NCI-H2107 treated with DMSO at 0.1 percent for 48 hours (cell line): ENCODE data around the gene RALGAPA2.

Experiments used
- DNase-seq: peaks from one replicate; lab custom pipeline; 2025; ENCODE audit not compliant: unreplicated experiment; lab: John Stamatoyannopoulos, UW

RALGAPA2 gene

GRCh38 chr20:20499439-20499838 is 213.0 kb downstream of the RALGAPA2 start:
- no peak for DNase-seq

- DNase-seq: no peak
Measured at GRCh38 chr20:20498076-20498861, 214.2 kb downstream of the RALGAPA2 start.

DNA sequence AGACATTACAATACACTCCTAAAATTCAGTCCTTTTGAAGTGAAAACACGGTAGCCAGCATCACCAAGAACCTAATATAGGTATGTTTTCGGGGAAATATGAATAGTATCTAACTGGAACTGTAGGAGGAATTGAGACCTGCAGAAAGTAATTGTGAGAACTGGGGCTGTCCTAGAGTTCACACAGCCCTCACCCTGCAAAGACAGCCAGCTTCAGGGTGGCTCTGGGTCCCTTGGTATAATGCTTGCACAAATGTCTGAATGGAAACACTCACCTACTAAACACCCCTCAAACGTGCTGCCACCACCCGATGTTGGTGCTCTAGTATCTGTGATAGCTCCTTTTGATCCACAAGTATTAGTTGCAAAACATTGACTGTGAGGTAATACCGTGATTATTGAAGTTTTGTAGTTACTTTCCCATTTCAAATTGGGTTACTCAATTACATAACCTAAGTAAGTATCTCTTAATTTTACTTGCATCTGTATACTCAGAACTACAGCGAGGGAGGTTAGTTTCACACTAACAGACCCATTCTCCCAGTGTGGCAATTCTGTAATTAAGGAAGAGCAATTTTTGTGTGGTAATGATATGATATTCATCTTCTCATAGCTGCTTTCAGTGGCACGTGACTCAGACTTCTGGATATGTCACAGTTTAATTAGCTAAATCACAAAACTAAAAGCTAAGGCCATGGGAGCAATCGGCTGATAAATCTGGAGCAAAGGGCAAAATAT is 215.0 kb downstream of the RALGAPA2 start:
- no peak for DNase-seq

GRCh38 chr20:20495729-20496503 is 216.5 kb downstream of the RALGAPA2 start:
- DNase-seq: no peak

DNA sequence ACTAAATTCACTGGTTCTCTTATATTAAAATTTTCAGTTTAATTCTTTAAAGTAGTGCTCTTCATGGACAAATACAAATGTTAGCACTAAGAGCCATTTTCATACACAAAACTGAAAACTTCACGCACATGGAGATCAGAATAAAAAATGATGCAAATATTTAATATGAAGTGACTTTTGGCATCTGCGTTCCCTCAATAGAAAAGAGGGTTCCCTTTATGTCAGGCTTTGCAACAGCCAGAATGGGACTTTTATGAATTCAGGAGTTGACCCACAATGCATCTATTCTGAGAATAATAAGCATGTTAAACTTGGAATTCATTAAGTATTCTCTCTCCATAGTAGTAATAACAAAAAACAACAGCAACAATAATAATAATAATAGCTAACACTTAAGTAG is 218.7 kb downstream of the RALGAPA2 start:
- no peak for DNase-seq

DNA sequence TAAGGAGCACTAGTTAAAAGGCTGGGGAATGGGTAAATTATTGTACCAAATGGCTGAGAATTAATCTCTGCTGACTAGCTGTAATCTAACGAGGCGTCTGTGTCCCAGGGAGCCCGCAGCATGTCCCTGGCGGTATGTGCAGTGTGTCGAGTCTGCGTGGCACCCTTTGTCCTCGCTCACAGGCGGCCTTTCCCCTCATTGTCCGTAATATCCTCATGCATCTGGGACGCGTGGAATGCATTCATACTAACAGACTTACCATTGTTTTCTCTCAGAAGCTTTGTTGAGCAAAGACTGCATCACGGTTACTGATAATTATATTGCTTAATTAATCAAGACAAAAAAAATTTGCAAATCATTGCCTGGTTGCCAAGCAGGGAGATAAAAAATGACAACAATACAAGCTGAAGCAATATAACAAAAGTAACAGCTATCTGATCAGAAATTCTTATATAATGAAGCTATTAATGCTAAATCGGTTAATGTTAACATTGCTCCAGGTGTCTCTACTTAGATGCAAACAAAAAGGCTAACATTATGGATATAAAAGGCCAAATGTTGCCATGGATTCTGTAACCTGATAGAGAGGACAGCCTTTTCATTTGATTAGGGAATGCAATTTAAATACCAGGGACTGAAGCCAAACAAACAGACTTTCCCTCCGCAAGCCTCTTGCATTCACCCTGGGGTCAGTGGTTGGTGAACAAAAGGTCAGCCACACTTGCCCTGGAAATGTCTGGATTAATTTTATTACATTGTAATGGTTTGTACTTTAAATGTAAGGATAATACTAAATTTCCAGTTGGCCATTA is 219.7 kb downstream of the RALGAPA2 start:
- DNase-seq: peak; percentile 64

DNA sequence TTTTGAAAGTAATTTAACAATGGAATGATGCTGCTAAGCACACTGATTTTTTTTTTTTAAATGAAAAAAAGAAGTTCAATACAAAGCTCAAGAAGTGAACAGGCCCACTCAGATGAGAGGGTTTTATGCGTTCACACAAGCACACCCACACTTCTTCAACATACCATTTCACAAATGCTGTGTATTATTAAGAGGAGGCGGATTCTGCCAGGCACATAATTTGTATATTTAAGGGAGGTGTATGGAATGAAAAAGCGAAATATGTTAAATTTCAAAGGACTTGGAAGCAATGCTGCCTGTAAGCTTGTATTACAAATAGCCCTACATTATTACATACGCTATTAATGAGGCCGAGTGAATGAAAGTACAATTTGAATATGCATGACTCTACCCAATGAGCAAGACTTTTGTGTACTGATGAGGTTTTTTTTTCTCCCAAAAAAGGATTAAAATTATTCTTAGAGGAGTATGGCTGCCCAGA is 220.6 kb downstream of the RALGAPA2 start:
- no peak for DNase-seq

DNA sequence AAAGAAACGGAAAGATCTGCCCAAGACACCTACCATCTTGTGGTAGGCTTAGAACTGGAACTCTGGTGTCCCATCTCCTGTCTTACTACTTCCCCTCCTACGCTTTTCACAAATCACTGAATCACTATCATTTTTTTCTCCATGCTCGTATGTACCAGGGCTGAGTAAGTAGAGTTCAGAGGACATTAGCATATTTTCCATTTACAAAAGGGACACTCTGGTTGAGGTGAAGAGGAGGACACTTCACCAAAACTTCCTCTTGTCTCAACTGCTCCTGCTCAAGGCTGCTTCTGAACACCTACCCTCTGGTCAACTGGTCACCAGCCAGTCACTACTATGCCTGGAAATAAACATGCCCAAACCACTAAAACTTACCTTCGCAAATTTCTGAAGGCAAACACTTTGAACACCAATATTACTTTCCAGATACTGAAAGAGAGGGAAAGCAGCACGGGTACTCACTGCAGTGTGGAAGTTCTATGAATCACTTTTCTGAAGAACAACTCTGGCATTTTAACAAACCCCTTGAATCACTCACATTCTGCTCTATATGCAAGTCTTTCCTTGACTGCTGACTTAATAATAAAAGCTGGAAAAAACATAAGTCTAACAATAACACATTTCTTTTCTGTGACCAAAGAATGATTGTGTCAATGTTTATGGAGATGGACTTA is 221.2 kb downstream of the RALGAPA2 start:
- no peak for DNase-seq

GRCh38 chr20:20490673-20491072 is 221.8 kb downstream of the RALGAPA2 start:
- DNase-seq: no peak

DNA sequence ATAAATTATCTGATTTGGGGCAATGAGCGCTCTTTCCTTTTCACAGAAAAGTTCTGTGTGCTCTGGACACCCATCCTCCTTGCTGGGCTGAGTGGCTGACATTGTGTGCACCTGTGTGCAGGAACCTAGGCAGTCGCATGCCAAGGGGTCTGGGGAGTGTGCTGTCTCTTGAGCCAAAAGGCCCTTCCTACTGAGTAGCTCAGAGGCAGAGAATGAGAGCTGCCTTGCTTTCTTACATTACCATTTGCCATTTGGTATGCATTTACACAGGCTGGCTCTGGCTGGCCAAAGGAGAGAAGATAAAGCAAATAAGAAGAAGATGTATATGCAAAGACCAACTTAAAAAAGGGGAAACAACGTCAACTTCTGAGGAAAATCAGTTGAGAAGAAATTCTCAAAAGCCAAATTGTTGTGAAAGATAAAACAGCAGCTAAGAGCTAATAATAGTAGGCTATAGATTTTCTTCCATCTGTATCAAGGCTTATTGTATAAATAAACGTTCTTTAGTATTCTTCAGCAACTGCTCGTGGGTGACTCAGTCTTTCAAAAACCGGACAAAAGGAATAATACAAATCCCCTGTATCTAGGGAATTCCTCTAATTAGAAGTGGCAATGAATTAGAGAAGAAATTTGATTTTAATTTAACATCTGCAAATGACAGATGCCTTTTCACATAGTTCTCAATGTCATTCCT is 222.6 kb downstream of the RALGAPA2 start:
- DNase-seq: no peak

DNA sequence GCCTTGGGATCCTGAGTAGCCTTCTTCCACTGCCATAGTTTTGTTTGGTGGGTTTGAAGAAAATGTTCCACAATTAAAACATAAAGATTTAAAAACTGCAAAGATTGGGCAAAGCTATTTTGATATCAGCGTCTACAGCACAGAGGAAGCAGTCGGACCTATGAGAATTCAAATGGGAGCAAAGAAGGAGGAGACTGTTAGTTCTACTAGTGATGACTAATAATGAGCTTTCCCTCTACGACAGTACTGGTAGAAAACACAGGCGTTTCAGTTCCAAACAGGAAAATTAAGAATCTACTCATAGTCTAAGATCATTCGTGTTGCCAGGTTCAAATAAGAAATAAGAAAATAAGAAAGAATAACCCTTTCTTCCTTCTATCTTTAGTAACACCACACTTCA is 223.4 kb downstream of the RALGAPA2 start:
- DNase-seq: no peak

DNA sequence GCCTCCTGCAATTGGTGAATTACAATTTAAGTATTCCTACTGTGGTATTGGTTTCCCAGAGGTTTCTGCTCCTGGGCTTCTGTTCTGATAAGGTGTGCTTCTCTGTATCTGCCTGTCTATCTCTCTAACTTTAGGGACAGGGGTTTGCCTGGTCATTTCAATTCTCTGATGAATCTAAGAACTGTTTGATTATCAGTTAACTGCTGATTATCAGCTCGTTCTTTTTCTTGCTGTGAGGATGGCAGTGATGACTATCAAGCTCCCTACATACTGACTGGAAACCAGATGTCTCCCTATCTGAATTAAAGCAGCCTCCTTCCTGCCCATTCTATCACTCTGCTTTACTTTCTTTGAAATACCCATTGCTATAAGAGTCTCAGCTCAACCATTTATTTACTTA is 224.1 kb downstream of the RALGAPA2 start:
- DNase-seq: no peak

DNA sequence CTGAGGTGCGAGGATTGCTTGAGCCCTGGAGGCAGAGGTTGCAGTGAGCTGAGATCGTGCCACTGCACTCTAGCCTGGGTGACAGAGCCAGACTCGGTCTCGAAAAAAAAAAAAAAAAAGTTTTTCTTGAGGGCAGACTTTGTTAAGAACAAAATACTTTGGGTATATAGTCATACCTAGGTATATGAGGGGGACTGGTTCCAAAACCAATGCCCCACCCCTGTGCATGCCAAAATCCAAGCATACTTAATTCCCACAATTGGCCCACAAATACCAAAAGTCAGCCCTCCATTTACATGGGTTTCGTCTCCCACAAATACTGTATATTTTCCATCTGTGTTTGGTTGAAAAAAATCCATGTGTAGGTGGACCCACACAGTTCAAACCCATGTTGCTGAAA is 224.6 kb downstream of the RALGAPA2 start:
- no peak for DNase-seq

DNA sequence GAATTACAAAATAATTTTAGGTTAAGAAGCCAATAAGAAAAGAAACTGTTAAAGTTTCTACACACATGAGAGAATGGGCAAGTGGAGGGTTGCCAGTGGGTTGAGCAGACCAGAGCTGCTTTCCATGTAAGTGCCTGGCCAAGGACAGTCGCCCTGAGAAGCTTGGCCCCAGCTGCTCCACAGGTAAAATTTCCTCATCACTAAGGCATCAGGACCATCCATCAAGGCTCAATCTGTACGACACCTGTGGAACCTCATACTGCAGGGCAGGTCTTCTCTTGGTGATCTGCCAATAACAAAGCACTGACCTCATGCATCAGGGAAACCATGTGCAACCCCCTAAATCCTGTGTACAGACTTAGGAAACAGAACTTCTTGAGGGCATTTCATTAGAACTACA is 229.1 kb downstream of the RALGAPA2 start:
- DNase-seq: no peak

DNA sequence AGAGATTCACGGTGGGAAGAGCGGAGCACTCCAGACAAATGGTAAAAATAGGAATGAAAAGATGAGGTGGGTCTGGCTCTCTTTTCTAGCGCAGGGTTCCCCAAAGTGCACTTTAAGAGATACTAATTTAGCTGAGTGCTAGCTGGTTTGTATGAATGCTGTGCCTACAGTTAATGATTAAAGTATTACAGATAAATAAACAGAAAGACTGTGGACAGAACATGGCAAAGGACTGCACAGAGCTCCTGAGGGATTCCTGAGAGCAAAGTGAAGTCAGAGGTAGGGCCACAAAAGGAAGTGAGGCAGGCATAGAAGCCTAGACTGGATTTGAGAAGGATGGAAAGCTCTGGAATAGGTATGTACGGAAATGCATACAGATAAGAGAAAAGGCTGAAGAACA is 230.0 kb downstream of the RALGAPA2 start:
- no peak for DNase-seq

- DNase-seq: no peak
Measured at GRCh38 chr20:20480689-20481088, 231.8 kb downstream of the RALGAPA2 start.

GRCh38 chr20:20480126-20480525 is 232.3 kb downstream of the RALGAPA2 start:
- DNase-seq: no peak

DNA sequence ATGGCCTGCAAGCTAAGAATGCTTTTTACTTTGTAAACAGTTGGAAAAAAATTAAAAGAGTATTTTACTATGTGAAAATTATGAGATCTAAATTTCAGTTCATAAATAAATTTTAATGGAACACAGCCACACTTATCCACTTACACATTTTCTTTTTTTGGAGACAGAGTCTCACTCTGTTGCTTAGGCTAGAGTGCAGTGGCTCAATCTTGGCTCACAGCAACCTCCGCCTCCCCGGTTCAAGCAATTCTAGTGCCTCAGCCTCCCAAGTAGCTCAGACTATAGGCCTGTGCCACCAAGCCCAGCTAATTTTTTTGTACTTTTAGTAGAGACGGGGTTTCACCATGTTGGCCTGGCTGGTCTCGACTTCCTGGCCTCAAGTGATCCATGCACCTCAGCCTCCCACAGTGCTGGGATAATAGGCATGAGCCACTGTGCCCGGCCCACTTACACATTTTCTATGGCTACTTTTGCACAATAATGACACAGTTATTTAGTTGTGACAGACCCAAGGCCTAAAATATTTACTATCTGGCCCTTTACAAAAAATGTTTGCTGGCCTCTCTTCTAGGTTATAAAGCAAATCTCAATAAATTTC is 234.9 kb downstream of the RALGAPA2 start:
- no peak for DNase-seq

GRCh38 chr20:20476504-20476903 is 235.9 kb downstream of the RALGAPA2 start:
- no peak for DNase-seq
